Measurements from ENCODE around the gene SOX6.
"Not testable (repeated sequence)": the region's sequence is repeated elsewhere in the genome, so short reads cannot be mapped to it uniquely, and the experiment has no call there.

Gene SOX6

DNA sequence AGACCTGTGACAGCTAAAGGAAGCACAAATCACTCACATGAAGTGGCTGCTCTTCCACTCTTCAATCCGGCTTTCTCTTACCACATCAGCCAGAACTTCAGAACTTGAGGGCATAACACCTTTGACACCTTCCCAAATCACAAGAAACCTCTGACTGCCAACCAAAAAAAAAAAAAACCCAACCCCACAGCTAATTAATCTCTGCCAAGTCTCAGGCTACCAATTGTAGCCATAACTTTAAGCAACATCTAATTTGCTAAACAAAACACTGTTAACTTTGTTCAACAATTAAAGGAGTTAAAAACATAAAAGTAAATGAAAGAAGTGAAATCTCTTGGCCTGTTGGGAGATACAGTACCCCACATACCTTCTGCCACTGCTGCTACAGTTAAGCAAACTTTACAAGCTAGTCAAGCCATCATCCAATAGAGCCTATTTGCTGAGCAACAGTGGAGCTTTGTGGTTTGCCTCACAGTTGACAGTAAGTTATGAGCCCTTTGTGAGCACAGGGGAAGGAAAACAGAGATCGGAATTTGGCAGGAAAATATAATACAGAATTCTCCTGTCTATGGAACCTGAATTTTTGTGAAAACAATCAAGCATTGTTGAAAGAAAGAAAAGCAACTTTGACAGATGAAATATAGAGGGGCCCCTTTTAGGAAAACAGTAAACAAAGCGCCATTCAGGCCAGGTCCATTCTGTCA is at the start of gene SOX6:
Gene SOX6 (minus strand): TSS at position 490 of the 704 bp plus-strand sequence. CDS start 15,298 bp downstream, outside the sequence.
- peak; percentile 11 for DNase-seq

DNA sequence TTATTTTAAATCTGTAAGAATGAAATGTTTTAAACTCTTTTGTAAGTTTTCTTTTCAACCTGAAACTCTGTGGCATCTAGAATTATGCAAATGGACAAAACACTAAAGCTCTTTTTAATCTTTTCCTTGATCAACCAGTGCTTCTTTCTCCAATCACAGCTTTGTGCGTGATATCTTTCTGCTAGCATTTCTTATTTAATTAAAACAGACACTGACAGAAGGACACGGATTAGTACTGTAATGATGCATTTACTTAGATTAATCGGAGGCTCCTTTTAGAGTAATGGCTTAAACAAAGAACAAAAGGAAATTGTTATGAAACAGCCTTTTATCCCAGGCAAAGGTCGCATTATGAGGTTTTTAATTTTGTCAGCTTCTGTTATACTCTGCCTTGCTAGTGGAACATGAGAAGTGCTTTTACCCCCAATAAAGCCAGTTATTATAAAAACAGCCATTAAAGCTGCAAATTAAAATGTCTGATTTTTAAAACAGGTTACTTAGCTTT is 48.5 kb upstream of the SOX6 start:
- no peak for DNase-seq

DNA sequence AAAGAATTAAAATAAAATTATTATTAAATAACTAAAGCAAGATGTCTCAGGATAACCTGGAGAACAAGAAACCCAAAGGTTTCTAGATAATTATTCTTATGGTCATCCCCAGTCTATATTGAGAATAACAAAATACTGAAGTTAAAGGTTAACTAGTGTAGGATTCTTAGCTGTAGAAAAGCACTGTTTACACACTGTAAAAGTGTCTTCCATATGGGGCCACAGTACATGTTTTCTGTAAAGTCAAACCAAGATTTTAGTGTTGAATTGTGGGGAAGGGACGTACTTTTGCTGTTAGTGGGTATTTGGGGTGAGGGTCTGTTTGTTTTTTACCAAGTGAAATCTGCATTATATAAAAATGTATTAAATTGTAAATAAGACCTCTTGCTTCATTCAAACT is 47.5 kb upstream of the SOX6 start:
- no peak for DNase-seq

DNA sequence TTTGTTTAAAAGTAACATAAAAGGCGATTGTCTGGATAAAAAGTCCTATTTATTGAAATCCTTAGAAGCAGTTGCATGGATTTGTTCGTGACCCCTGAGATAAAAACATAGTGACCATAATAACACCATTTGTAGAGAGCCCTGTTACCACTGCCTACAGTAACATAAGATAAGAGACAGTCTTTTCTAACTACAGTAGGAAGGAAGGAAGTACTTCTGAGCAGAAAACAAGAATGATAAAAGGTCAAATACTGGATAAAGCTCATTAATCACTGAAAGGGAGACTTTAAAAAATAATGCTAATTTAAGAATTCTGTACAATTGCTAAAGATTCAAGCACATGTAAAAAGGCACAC is 47.1 kb upstream of the SOX6 start:
- DNase-seq = peak; percentile 3

DNA sequence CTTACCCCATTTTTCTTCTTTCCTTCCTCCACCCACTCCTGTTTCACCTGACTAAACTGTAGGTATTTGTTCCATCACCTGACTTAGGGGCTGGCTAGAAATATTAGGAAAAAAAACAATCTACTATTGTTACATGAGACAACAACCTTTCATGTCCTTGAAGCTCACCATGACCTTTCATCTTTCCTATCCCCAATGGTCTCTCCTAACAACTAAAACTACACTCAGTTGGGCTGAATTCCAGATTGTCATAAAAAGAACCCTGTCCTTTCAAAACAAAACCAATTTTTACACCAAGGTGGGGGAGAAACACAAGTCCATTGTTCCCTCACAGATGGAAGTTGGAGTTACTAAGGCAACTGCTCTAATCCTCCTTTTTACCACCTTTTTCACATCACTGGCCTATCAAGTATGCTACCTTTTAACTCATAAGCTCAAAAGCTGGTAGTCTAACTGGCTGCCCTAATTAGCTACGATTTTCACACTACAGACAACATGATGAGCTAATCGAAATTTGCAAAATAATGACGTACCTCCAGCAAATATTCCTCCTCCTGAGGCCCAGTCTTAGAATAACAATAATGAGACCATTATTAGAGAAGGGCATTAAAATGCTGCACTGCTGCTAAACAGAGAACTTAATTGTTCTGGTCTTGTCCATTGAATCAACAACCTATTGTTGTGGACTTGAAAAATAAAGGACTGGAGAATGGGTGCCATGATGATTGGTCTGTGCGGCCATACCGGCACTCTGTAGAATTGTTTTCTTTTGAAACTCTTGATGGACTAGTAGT is 46.5 kb upstream of the SOX6 start:
- DNase-seq = no peak

DNA sequence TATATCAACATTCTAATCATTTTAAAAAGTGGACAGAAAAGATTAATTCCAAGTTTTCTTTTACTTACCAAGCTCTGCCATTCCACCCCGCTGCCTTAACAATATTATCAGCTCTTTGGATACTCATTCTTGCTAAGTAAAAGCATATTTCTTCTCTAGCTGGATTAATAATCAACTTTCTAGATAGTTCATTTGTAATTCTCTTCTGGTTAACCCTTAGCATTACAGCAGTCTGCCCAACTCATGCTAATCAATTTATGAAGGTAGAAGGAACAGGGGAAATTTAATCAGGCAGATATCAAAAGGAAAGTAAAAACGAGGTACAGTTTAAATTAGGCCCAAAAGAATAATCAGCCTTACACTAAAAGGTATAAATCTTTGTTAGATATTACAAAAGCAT is 41.0 kb upstream of the SOX6 start:
- no peak for DNase-seq

DNA sequence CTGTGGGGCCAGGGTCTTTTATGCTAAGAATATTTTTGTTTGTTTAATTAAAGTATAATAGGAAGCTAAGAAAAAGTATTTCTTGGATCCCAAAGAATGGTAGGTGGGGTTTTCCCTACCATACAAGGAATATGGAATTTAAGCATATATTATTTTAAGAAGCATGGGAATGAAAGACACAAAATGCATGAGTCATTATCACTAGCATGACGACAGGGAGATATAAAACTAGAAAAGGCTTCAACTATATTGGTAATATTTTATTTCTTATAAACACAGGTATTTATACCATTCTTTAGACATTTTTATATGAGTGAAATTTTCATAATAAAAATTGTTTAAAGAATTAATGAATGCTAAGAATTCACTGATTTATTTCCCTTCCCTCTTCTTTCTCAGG is 39.3 kb upstream of the SOX6 start:
- DNase-seq = no peak

DNA sequence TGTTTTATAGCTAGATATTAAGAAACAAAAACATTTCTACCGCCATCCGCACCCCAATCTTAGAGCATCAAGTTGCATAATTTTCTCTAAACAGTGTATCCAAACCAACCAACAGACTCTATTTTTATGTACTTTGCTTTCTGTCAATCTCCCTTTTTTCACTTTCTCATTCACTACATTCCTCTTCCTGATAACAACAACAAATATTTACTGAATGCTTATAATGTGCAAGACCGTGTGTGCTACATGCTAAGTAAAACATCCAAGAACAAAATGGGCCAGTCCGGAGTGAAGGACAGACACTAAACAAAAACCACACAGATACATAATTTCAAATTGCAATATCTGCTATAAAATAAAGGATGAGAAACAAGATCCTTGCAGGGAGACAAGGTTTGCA is 38.6 kb upstream of the SOX6 start:
- DNase-seq = no peak

DNA sequence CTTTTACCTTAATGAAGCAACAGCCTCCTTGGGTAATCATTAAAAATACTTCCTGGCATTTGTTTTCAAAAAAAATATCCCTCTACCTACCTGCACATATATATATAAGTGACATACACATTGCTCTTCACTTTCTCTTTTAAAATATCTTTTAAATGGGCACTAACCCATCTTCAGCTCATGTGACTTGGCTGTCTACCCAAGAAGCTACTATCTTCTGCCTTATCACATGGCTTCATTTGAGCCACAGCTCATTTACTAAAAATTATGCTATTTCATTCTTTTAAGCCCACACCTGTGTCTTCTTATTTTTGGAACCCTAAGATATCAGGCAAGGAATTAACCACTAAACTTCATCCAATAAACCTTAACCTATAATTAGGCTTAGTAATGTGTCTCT is 37.0 kb upstream of the SOX6 start:
- peak; percentile 1 for DNase-seq

DNA sequence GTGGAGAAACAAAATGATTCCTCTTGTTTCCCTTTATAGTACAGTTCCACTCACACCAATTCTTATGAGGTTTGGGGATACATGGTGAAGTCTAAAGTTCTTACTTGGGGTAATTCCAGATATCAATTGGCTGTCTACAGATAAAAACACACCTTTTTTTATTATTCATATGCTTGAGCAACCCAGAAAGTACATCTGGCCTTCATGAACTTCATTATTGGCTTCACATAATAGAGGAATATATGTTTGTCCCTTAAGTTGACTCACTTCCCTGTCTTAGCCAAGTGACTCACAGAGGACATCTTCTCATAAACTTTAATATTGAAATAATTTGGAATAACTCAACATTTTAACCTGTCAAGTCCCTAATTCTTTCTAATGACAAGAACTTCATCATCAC is 36.3 kb upstream of the SOX6 start:
- DNase-seq = no peak

DNA sequence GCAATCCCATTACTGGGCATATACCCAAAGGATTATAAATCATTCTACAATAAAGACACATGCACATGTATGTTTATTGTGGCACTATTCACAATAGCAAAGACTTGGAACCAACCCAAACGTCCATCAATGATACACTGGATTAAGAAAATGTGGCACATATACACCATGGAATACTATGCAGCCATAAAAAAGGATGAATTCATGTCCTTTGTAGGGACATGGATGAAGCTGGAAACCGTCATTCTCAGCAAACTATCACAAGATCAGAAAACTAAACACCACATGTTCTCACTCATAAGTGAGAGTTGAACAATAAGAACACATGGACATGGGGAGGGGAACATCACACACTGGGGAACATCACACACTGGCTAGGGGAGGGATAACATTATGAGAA is 34.5 kb upstream of the SOX6 start:
- DNase-seq = not testable (repeated sequence)

DNA sequence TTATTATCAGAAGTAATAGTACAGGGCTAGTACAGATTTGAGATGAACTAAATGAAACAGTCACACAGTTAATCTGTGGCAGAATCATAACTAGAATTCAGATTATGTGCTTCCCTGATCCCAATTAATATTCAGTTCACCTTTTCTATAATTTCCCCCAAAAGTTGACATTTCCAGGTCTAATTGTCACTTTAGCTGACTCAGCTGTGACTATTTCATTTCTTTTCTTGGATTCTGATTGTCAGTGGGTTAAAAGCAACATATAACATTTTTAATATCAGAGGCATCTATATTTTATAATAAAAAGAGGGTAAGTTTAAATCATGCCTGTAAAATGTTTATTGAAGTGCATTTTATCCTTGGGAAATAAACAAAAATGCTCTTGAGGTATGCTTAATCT is 28.8 kb upstream of the SOX6 start:
- no peak for DNase-seq

DNA sequence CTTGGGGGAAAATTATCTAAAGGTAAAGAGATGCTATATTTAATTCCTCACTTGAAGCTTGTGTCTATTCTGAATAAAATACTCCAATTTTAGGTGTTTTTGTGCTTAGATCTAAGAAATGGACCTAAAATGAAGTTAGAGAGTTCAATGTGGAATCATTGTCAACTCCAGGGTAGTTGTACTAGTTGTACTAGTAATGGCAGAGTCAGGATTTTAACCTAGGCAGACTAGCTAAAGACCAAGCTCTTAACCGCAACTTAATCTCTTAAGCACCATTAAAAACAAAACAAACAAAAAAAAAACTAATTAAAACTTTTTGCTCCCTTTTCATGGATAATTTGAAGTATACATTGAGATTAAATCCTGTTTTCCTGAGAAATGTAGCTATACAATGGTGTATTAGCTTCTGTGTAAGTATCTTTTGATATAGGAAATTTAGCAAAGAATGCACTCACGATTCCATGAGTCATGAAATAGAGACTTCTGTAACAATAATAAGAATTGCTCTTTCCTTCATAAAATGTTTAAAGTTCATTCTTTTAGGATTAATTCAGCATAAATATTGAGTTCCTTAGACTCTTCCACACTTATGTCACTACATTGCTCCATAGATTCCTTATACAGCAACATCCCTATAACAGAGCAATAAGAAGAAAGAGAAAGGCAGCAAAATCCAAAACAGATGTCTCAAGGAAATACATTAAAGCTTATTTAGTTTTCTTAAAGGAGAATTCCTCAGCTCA is 26.5 kb upstream of the SOX6 start:
- DNase-seq = no peak

DNA sequence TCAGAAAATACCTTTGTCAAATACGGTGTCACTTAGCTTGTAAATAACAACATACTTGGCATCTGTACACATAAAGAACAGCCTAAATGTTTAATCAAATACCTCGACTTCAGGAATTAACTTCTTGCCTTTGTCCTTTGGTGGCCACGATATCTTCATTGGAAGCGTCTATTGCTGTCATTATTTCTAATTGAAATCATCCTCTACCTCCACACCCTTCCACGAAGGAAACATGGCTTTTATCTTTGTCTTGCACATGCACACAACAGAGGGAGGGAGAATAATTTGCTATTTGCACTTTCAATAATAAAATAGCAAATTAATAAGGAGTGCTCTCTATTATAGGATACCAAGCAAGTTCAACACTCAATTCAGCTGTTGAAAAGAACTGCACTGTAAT is 25.8 kb upstream of the SOX6 start:
- no peak for DNase-seq

DNA sequence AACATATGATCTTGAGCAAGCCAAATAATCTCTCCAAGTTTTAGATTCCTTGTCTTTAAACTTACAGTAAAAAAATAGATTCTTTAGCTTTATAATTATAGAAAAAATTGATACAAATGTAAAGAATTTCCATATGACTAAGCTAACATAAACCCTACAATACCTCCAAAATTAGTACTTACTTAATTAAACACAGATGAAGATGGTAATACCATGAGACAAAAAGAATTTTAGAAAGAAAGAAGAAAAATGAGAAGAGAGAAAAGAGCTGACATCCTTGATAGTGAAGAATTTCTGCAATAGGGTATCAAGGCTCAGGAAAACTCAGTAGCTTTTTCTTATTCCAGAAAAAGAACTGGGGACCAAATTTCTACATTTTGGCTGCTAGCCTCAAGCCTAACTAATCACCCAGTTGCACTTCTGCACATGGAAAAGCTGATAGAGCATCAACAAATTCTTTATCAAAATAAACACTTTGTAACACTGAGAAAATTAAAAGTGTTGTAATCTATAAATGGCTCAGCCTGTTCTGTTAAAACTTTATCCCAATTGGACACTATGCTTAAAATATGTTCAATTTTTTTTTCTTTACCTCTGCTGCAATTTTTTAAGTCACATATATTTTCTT is 24.7 kb upstream of the SOX6 start:
- peak; percentile 8 for DNase-seq

DNA sequence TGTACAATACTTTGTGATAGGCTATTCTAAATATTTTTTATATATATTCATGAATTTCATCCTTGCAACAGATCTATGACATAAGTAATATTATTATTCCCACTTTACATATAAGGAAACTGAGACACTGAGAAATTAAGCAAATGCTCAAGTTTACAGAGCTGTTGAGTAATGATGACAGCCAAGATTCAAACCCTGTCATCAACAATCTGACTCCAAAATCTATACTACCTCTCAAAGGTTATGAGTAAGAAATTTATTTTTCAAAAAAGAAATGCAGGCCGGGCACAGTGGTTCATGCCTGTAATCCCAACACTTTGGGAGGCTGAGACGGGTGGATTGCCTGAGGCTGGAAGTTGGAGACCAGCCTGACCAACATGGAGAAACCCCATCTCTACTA is 22.6 kb upstream of the SOX6 start:
- DNase-seq = no peak

DNA sequence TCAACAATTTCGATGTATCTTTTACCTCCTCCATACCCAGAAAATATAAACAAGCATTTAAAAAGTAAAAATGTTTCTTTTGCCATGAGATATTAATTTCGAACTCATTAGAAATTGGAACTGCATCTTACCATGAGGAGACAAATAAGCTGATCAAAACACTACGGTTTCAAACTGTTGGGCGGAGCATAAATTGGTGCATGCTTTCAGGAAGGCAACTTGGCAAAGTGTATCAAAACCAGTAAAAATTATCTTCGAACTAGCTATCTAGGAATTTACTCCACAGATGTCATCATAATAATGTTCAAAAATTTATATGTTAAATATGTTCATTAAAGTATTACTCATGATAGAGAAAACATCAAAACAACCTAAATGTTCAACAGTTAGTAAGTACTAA is 21.4 kb upstream of the SOX6 start:
- no peak for DNase-seq

DNA sequence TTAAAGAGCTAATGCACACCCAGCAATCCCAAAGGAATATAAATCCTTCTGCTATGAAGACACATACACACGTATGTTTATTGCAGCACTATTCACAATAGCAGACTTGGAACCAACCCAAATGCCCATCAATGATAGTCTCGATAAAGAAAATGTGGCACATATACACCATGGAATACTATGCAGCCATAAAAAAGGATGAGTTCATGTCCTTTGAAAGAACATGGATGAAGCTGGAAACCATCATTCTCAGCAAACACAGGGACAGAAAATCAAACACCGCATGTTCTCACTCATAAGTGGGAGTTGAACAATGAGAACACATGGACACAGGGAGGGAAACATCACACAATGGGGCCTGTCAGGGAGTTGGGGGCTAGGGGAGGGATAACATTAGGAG is 19.3 kb upstream of the SOX6 start:
- not testable (repeated sequence) for DNase-seq

DNA sequence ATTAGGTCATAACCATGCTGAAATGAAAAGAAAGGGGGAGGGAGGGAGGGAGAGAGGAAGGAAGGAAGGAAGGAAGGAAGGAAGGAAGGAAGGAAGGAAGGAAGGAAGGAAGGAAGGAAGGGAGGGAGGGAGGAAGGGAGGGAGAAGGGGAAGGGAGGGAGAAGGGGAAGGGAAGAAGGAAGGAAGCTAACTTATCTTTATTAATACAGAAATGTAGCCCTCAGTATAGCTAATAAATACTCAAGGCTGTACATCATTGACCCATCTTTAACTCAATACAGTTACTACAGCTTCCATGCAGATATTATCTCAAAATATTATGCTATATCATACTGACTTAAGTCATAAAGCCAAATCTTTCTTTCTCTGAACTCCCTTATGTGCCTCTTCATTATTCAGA is 17.4 kb upstream of the SOX6 start:
- DNase-seq = no peak

DNA sequence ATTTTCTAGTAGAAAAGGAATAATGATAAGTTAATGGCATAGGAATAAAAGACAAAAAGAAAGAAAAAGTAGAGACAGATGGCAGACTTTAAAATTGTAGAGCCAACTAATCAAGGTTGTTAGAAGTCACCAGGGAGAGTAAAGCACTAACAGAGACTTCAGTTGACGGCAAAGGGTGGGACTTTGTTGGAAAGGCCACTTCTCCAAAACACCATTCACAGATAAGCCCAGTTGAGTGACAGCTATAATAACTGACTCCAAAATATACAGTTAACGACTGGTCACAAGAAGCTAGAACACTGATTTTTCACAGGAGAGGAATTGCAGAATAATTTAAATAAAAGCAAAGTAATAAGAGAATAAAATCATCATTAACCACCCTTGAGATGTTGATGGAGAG is 16.0 kb upstream of the SOX6 start:
- DNase-seq = no peak

DNA sequence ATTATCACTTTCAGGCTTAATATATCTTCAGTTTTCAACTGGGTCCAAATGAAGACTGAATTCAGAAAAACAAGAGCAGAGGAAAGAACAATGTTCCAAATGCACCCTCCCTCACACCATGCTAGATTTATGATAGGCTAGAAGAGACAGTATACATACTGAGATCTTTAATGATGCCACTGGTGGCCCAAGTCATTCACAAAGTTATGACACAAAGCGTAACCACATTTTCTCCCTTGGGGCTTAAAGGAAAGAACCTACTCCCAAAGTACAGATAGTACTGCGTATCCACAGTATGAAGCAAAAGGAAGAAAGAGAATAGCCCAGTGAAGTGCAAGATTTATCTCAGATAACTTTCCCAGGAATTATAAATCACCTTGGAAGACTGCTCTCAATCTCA is 10.9 kb upstream of the SOX6 start:
- DNase-seq = no peak

DNA sequence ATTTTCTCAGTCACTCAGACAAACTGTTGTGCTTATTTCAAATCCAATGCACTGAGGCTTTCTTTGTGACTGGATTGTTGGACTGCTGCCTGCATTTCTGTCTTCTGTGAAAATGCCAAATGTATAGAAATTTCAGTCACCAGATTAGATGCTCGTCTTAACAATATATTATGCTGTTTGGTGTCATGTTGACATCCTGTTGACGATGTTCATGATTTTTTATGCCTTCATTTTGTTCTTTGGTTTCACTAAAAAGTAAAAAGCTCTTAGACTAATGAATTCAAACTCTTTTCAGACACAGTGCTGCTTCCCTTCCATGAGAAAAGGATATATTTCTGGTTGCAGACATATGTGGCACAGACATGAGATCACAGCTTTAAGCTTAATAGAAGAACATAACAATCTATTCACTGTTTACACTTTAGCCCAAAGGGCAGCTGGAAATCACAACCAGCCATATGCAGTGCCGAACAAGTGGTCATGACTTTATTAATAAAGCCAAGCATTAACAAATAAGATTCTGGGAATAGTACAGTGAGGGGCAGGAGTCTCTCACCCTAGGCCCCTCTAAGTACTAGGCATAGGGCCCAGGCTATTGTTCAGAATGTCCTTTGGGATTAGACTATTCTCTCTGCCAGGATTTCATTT is 9.4 kb upstream of the SOX6 start:
- DNase-seq = no peak

DNA sequence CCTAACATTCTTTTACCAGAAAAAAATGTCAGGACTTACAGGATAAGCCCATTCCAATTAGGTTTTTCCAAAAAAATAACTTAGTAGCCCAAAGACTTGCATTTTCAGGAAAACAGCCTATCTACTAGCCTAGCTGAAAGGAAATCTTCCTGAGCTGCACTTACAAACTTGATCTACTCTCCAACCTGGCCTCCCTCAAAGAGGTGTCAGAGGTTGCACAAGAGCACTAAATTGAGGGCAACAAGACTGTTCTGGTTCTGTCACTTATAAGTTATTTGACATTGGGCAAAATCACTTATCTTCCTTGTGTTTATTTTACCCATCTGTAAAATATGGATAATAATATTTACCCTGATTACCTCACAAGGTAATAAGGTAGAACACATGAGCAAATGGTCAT is 7.9 kb upstream of the SOX6 start:
- DNase-seq = no peak

All from hematopoietic multipotent progenitor cell treated with erythropoietin and hydrocortisone succinate and interleukin-3 and kit ligand, for 4 days (in vitro differentiated cells).